H1 (cell line): ENCODE data around the gene SAE1. TPM values are rescaled to one million over a fixed set of nuclear protein-coding genes. Genes with fewer than 3 reads are reported as not detected.

Experiments used
- CTCF ChIA-PET: fragments of 300-600 bp; sonication (Branson Sonifier 250); formaldehyde crosslinking; loops from one replicate; lab custom pipeline; 2021; ENCODE audit not compliant: partially characterized antibody; lab: Charles Lee
- POLR2A ChIA-PET: fragments of 300-600 bp; sonication (Branson Sonifier 250); formaldehyde crosslinking; loops from one replicate; lab custom pipeline; 2021; ENCODE audit warnings: inconsistent platforms; ENCODE audit not compliant: partially characterized antibody; lab: Charles Lee
- DNase-seq, 2 experiments: peaks; one replicate each; pipeline versions ENCODE4 v3.0.0 to v3.0.0-alpha.2; 2010 to 2022; ENCODE audit warnings: low spot score in 2 of 2, low read depth in 1 of 2, mixed read lengths in 1 of 2
- FAIRE-seq: peaks from 2 replicates; lab custom pipeline; 2011; peaks lifted over from hg19 to GRCh38; lab: Jason Lieb, UNC
- H2AFZ ChIP-seq: 2 replicates; pipeline ENCODE4 v1.8.1; 2012; ENCODE audit warnings: low read length, inconsistent platforms
- H2AK5ac ChIP-seq: 2 replicates; pipeline ENCODE4 v1.6.1; 2013; ENCODE audit warnings: low read depth, low read length
- H2BK120ac ChIP-seq: replicated peaks from 2 replicates; pipeline ENCODE3; 2013; ENCODE audit warnings: low read depth, low read length, inconsistent platforms
- H2BK12ac ChIP-seq: 2 replicates; pipeline ENCODE4 v1.6.1; 2013; ENCODE audit warnings: low read depth, low read length
- H2BK15ac ChIP-seq: 2 replicates; pipeline ENCODE4 v1.6.1; 2013; ENCODE audit warnings: low read length
- H2BK20ac ChIP-seq: 2 replicates; pipeline ENCODE4 v1.6.1; 2013; ENCODE audit warnings: low read length
- H2BK5ac ChIP-seq: 2 replicates; pipeline ENCODE4 v1.6.1; 2013; ENCODE audit warnings: low read depth, low read length
- H3K14ac ChIP-seq: 2 replicates; pipeline ENCODE4 v1.6.1; 2013; ENCODE audit warnings: inconsistent platforms; ENCODE audit not compliant: insufficient read length
- H3K18ac ChIP-seq: 2 replicates; pipeline ENCODE4 v1.6.1; 2013; ENCODE audit warnings: low read length; ENCODE audit errors: extremely low read depth
- H3K23ac ChIP-seq: 2 replicates; pipeline ENCODE4 v1.6.1; 2013; ENCODE audit warnings: inconsistent platforms; ENCODE audit not compliant: insufficient read length
- H3K23me2 ChIP-seq: 2 replicates; pipeline ENCODE4 v1.6.1; 2013; ENCODE audit warnings: low read depth, low read length
- H3K27ac ChIP-seq: 2 replicates; pipeline ENCODE4 v1.6.1; 2011; ENCODE audit warnings: low read depth, low read length, inconsistent platforms
- H3K27me3 ChIP-seq, 4 experiments: replicated peaks in 1 of 4; 1 replicate in 1 of 4; 2 replicates in 3 of 4; pipeline versions ENCODE4 v1.6.1 to v1.8.1; 2011 to 2013; ENCODE audit warnings: low read length in 3 of 4, mild to moderate bottlenecking in 3 of 4, inconsistent platforms in 2 of 4, mixed read lengths in 2 of 4, moderate library complexity in 1 of 4; ENCODE audit not compliant: control insufficient read depth in 3 of 4, insufficient read depth in 3 of 4; ENCODE audit errors: extremely low read depth in 1 of 4
- H3K36me3 ChIP-seq, 4 experiments: 2 replicates each; pipeline versions ENCODE4 v1.6.1 to v1.8.1; 2011 to 2013; ENCODE audit warnings: mild to moderate bottlenecking in 4 of 4, low read length in 3 of 4, moderate library complexity in 2 of 4, control low read depth in 1 of 4, inconsistent platforms in 1 of 4; ENCODE audit not compliant: insufficient read depth in 4 of 4, control insufficient read depth in 2 of 4
- H3K4ac ChIP-seq: replicated peaks from 2 replicates; pipeline ENCODE3; 2013; ENCODE audit warnings: low read length, low read depth, mixed read lengths, inconsistent platforms; ENCODE audit not compliant: insufficient read length
- H3K4me1 ChIP-seq, 4 experiments: replicated peaks in 1 of 4; 1 replicate in 1 of 4; 2 replicates in 3 of 4; pipeline versions ENCODE4 v1.6.1 to v1.8.1; 2011 to 2013; ENCODE audit warnings: low read length in 3 of 4, inconsistent platforms in 2 of 4, mixed read lengths in 1 of 4; ENCODE audit not compliant: insufficient read depth in 4 of 4, control insufficient read depth in 3 of 4
- H3K4me2 ChIP-seq, 2 experiments: 2 replicates each; pipeline versions ENCODE4 v1.6.1 to v1.8.1; 2011 to 2013; ENCODE audit warnings: low read depth in 2 of 2, low read length in 2 of 2, control low read depth in 1 of 2, inconsistent platforms in 1 of 2, mild to moderate bottlenecking in 1 of 2; ENCODE audit not compliant: insufficient read depth in 1 of 2
- H3K4me3 ChIP-seq, 4 experiments: fragments of 200-600, 300-600 bp in 1 of 4; sonication (generic), shearing (Covaris generic), sonication (Bioruptor Twin) in 1 of 4; 2 replicates each; pipeline versions ENCODE4 v1.5.1 to v1.8.1; 2011 to 2016; ENCODE audit warnings: low read length in 4 of 4, low read depth in 3 of 4, control low read depth in 2 of 4, inconsistent platforms in 2 of 4, mild to moderate bottlenecking in 2 of 4, mixed read lengths in 1 of 4, moderate library complexity in 1 of 4; ENCODE audit not compliant: insufficient read depth in 2 of 4; ENCODE audit errors: extremely low read depth in 1 of 4
- H3K56ac ChIP-seq: replicated peaks from 2 replicates; pipeline ENCODE3; 2013; ENCODE audit warnings: low read depth, mild to moderate bottlenecking, mixed read lengths, low read length, inconsistent platforms; ENCODE audit not compliant: insufficient read length
- H3K79me1 ChIP-seq: 2 replicates; pipeline ENCODE4 v1.6.1; 2013; ENCODE audit warnings: low read depth, low read length, control low read depth
- H3K79me2 ChIP-seq, 2 experiments: 2 replicates each; pipeline versions ENCODE4 v1.6.1 to v1.8.1; 2012 to 2013; ENCODE audit warnings: low read length in 2 of 2, mild to moderate bottlenecking in 2 of 2, inconsistent platforms in 1 of 2; ENCODE audit not compliant: insufficient read depth in 2 of 2, control insufficient read depth in 1 of 2
- H3K9ac ChIP-seq, 4 experiments: replicated peaks in 1 of 4; 1 replicate in 1 of 4; 2 replicates in 3 of 4; pipeline versions ENCODE4 v1.6.1 to v1.8.1; 2011 to 2013; ENCODE audit warnings: low read depth in 3 of 4, low read length in 3 of 4, control low read depth in 2 of 4, mild to moderate bottlenecking in 2 of 4, moderate library complexity in 2 of 4, inconsistent platforms in 1 of 4; ENCODE audit errors: extremely low read depth in 1 of 4
- H3K9me3 ChIP-seq, 2 experiments: 2 replicates each; pipeline versions ENCODE4 v1.6.1 to v1.8.1; 2012 to 2013; ENCODE audit warnings: mild to moderate bottlenecking in 2 of 2, moderate library complexity in 2 of 2, control low read depth in 1 of 2, inconsistent platforms in 1 of 2, low read depth in 1 of 2, low read length in 1 of 2, mixed read lengths in 1 of 2; ENCODE audit not compliant: insufficient read depth in 2 of 2
- H4K20me1 ChIP-seq, 2 experiments: replicated peaks in 1 of 2; 2 replicates each; pipeline versions ENCODE3 to v1.8.1; 2011 to 2013; ENCODE audit warnings: inconsistent platforms in 2 of 2, low read length in 2 of 2, mild to moderate bottlenecking in 1 of 2; ENCODE audit not compliant: insufficient read depth in 2 of 2, control insufficient read depth in 1 of 2
- H4K5ac ChIP-seq: 2 replicates; pipeline ENCODE4 v1.6.1; 2013; ENCODE audit warnings: low read length, low read depth, mixed read lengths, inconsistent platforms; ENCODE audit not compliant: insufficient read length
- H4K8ac ChIP-seq: 2 replicates; pipeline ENCODE4 v1.8.0; 2013; ENCODE audit warnings: mild to moderate bottlenecking, moderate library complexity, low read length, inconsistent platforms; ENCODE audit not compliant: insufficient read depth; ENCODE audit errors: extremely low read depth
- H4K91ac ChIP-seq: replicated peaks from 2 replicates; pipeline ENCODE3; 2013; ENCODE audit warnings: low read length, mixed read lengths, inconsistent platforms; ENCODE audit not compliant: insufficient read length
- ASH2L ChIP-seq: fragments of 200-600, 300-600 bp; sonication (generic); IDR thresholded peaks from one replicate; pipeline ENCODE4 v1.7.1; 2017; ENCODE audit warnings: low read length
- BACH1 ChIP-seq: IDR thresholded peaks from 2 replicates; pipeline ENCODE4 v1.6.1; 2012; ENCODE audit warnings: low read length, improper control_type of control experiment
- CBX5 ChIP-seq: fragments of 300-800, 300-1000 bp; sonication (generic); IDR thresholded peaks from 2 replicates; pipeline ENCODE4 v1.7.1; 2016; ENCODE audit warnings: antibody characterized with exemption, low read length, low read depth
- CEBPB ChIP-seq: IDR thresholded peaks from 2 replicates; pipeline ENCODE4 v1.6.1; 2012; ENCODE audit warnings: low read depth, low read length
- KDM1A ChIP-seq: fragments of 200-600, 300-600 bp; sonication (generic); IDR thresholded peaks from 2 replicates; pipeline ENCODE4 v1.7.1; 2016; ENCODE audit warnings: mild to moderate bottlenecking, low read length, borderline replicate concordance
- NRF1 ChIP-seq: IDR thresholded peaks from 2 replicates; pipeline ENCODE4 v1.6.1; 2011; ENCODE audit warnings: mild to moderate bottlenecking, low read depth, low read length, improper control_type of control experiment
- POLR2AphosphoS5 ChIP-seq: IDR thresholded peaks from 2 replicates; pipeline ENCODE4 v1.6.1; 2011; ENCODE audit warnings: low read depth, low read length
- POU5F1 ChIP-seq: IDR thresholded peaks from 2 replicates; pipeline ENCODE4 v1.6.1; 2011; ENCODE audit warnings: low read depth, mild to moderate bottlenecking, low read length, moderate library complexity
- SUZ12 ChIP-seq: fragments of 200-600 bp; sonication (generic); IDR thresholded peaks from 2 replicates; pipeline ENCODE4 v1.6.1; 2012; ENCODE audit warnings: mild to moderate bottlenecking, inconsistent platforms, low read length, moderate library complexity, mixed read lengths
- WGBS, 2 experiments: shearing (Covaris generic) in 1 of 2; methylation state at CpG; one replicate each; pipeline versions ENCODE4 v1.1.6 to v1.1.7; 2013 to 2015; ENCODE audit warnings: low lambda C conversion rate in 2 of 2, mixed read lengths in 2 of 2, inconsistent platforms in 1 of 2, low coverage in 1 of 2, missing lambda C conversion rate in 1 of 2; ENCODE audit not compliant: insufficient replicate concordance in 2 of 2, insufficient coverage in 1 of 2, insufficient read length in 1 of 2; ENCODE audit errors: extremely low coverage in 1 of 2, missing lambda C conversion rate in 1 of 2; 5-methylcytosine and 5-hydroxymethylcytosine counted together
- polyA plus RNA-seq, 7 experiments: library from polyadenylated mRNA; depleted of rRNA in 3 of 7; stranded (reverse) in 5 of 7; unstranded in 2 of 7; fragments of >200 nt in 5 of 7; fragments of 200-250 nt in 2 of 7; gene quantifications; 1 replicate in 5 of 7; 2 replicates in 1 of 7; 4 replicates in 1 of 7; pipeline versions ENCODE4 v1.2.1 to v1.2.3, GENCODE V29; 2011 to 2013; ENCODE audit warnings: missing spikeins in 2 of 7, mixed read lengths in 2 of 7
- total RNA-seq: library from RNA; stranded (reverse); fragmentation: NEBNext Ultra II Directional; extraction: Animal tissue kit (Norgen Biotek cat#: 25700); gene quantifications from 2 replicates; pipeline ENCODE4 v1.2.1, GENCODE V29; 2021

Gene SAE1
- total and polyA plus RNA-seq, 2 of the 8 experiments (the other 6 are each of a cell fraction or from before 2014, with no cell fraction given) = 213 to 268 TPM

DNA sequence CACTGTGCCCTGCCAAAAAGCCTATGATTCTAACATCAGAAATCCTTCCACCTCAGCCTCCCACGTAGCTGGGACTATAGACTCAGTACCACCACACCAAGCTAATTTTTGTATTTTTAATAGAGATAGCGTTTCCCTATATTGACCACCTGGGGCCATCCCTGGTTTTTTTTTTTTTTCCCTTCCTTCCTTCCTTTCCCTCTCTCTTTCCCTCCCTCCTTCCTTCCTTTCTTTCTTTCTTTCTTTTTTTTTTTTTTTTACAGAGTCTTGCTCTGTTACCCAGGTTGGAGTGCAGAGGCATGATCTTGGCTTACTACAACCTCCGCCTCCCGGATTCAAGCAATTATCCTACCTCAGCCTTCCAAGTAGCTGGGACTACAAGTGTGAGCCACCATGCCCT, 1.1 kb upstream of the SAE1 start:
- WGBS, 2 experiments = 97% methylated on average over 4 of the region's 4 CpGs; no CpG with 5 or more reads in 1 of the 2 experiments
- Histone ChIP-seq H2BK120ac (no peak overlapping the region), H3K18ac (no peak overlapping the region), H3K27me3 (no peaks in the 10 kb centered on the region), H2AK5ac (no peak overlapping the region), H3K4me1 (peaks cover 4 to 10% (median 6%) of the 10 kb centered on the region in 4 experiments; a peak in 6 of 7 replicates), H3K4ac (no peak overlapping the region), H3K79me1 (no peaks in the 10 kb centered on the region), H2BK12ac (0 out of 2 replicates have a peak overlapping the region, but pooled peaks have one; percentile 85), H3K4me3 (no peak overlapping the region), H4K91ac (no peak overlapping the region)
- TF ChIP-seq BACH1 (no peak), POLR2AphosphoS5 (no peak), POU5F1 (no peak), CEBPB (no peak), NRF1 (no peak), ASH2L (no peak), CBX5 (no peak), KDM1A (no peak), SUZ12 (no peak)
- TF ChIP-seq, all 59 proteins: peak for 0
- H4K20me1 ChIP-seq = peaks cover 15 to 17% of the 10 kb centered on the region in 2 experiments
- H3K23ac ChIP-seq = no peak overlapping the region
- no peak overlapping the region for H3K14ac ChIP-seq
- no peak for FAIRE-seq
- no peak overlapping the region for H3K56ac ChIP-seq
- H3K4me2 ChIP-seq = no peak overlapping the region
- no peak overlapping the region for H2BK20ac ChIP-seq
- peaks cover 30 to 39% of the 10 kb centered on the region in 2 experiments for H3K79me2 ChIP-seq
- H2AFZ ChIP-seq = no peak overlapping the region
- H3K23me2 ChIP-seq = peaks cover 3% of the 10 kb centered on the region; the same call in 1 of the 2 replicates
- no peaks in the 10 kb centered on the region for H3K9me3 ChIP-seq
- 0 out of 2 replicates have a peak overlapping the region, but pooled peaks have one; percentile 52 for H2BK5ac ChIP-seq
- no peak overlapping the region for H3K9ac ChIP-seq
- no peak for DNase-seq
- ChIA-PET POLR2A (interaction anchor here (5.5 kb wide), 1 partner anchor 14 kb away, joined by 25 read pairs; no protein-coding TSS in a partner anchor), CTCF (no interaction called here)
- H2BK15ac ChIP-seq = no peak overlapping the region
- no peak overlapping the region for H3K27ac ChIP-seq
- no peak overlapping the region for H4K8ac ChIP-seq
- no peak overlapping the region for H4K5ac ChIP-seq
- peaks cover 0 to 18% (median 1%) of the 10 kb centered on the region in 4 experiments; a peak in 2 of 8 replicates for H3K36me3 ChIP-seq
